GM20431 (cell line): ENCODE measurements around the gene SUCLG1.

Experiments used
- in situ Hi-C: fragments of 300-500 bp; cut with MseI, MboI; formaldehyde crosslinking; loops from one replicate; pipeline ENCODE4 v1.15.0; 2020; ENCODE audit warnings: low sequenced_read_pairs; ENCODE audit not compliant: unreplicated experiment

Gene SUCLG1

DNA sequence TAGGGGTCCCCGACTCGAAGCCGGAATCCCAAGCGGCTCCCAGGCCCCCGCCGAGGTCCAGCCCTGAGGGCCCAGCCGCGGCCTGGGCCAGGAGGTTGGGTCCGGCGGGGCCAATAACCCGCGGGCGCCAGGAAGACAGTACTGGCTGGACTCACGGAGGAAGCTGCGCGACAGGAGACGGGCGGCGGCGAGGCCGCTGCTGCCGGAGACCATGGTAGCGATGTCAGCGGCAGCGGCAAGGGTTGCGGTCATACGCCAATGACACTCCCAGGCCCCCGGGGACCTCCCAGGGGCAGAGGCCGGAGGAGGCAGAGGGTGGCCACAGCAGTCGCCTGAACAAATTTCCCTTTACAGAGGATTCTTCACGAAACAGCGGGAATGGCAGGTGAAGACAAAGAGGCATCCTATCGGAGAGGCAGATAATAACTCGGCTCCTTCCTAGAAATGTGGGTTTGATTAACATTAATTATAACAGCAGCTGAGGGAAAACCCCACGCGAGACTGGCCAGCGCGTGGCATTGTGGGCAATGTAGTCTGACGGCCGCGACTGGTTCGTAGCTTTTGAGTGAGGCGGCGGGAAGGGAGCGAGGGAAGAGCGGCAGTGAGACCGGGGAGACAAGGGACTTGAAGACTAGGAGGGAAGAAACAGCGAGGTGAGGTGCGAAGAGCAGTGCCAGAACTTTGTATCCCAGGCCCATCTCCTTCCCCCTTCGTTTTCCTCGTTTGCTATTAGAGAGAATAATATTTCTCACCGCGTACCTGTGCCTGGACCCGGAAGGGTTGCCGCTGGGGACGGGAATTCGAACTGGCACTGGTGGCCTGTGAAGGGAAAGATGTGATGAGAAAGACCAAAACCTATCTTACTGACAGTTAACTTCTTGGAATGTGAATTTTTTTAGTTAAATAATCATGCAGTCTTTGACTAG is at the start of gene SUCLG1:
Gene SUCLG1, minus strand, starts transcription at position 263 of the 926 bp plus-strand sequence. Its CDS starts 11 bp downstream, at position 252.
- in situ Hi-C loops = no loop called here

DNA sequence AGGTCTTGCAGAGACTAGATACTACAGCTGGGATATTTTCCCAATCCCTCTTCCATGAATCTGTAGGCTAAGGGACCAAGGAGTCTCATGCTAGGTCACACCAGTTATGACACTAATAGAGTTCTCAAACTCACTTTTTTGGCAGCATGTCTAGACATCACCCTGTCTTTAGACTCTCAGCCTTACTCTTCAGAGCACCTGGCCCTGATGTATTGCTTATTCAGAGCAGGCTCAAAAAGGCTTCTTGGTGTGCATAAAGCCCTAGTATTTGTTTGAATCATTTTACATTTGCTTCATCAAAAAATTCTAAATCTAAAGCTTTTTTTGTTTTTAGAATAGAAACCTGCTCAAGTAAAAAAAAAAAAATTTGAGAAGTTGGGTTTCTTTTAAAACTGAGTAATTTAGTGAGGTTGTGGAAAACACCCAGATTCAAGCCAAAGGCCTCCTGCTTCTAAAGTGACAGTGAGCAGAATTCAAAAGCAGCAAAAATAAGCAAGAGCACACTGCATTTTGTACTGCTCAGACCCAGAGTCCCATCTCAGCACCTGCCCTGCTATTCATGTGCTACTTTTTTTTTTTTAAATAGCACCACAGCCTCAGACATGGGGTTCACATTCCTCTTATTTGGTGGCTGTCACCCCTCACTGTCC is 39.2 kb upstream of the SUCLG1 start:
- in situ Hi-C loops = loop anchor here (10.0 to 25.0 kb wide), 2 partner anchors 367 to 789 kb away; no protein-coding TSS in a partner anchor

DNA sequence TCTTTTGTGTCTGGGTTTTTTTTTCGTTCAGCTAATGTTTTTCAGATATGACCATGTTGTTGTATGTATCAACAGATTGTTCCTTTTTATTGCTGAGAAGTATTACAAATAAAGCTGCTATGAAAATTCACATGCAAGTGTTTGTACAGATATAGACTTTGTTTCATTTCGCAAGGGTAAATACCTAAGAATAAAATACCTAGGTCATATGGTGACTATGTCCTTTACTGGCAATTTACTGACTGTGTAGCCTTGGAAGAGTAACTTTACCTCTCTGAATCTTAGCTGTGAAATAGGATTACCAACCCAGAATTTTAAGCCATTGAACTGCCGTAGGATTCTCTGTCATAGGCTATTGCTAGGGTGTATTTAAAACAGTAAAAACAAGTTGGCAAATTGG is 38.2 kb upstream of the SUCLG1 start:
- in situ Hi-C loops = loop anchor here (10.0 to 25.0 kb wide), 2 partner anchors 368 to 790 kb away; no protein-coding TSS in a partner anchor

DNA sequence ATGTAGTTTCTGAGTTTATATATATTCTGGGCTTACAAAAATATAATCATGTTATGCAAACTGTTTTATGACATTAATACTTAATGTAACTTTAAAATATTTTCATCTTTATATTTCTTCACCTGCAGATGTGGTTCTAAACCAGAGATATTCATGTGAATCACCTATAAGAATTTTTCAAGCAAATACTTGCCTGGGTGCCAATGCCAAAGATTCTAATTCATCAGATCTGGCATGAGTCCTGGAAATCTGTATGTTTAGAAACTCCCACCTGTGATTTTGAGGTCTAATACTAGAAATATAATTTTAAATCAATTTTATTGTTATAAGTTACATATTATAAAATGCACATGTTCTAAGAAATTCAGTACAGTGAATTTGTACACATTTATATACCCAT is 37.3 kb upstream of the SUCLG1 start:
- in situ Hi-C loops = loop anchor here (10.0 to 25.0 kb wide), 2 partner anchors 368 to 791 kb away; no protein-coding TSS in a partner anchor

DNA sequence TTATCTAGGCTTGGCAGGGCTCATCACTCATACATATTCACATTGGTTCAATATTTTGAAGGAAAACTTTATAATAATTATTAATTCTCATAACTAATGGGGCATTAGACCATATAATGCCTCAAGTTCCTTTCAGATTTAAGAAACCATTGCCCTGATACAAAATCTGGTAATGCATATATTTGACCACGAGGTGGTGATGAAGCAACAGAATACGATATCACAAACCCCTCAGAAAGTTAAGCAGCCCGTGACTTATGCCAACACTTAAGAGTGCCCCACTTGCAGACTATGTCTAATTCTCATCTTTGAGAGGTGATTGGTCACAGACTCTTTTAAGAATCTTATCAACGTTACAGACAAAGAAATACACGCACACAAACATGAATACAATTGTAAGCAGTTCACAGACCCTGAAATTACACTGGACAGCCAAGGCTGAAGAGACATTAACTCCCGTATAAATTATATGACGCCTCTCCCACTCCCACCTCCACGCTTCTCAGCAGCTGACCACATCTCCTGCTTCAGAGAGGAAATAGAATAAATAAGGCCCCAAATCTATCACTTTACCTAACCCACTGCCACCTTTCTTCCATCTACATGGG is 36.6 kb upstream of the SUCLG1 start:
- in situ Hi-C loops = loop anchor here (10.0 to 25.0 kb wide), 2 partner anchors 369 to 792 kb away; no protein-coding TSS in a partner anchor

DNA sequence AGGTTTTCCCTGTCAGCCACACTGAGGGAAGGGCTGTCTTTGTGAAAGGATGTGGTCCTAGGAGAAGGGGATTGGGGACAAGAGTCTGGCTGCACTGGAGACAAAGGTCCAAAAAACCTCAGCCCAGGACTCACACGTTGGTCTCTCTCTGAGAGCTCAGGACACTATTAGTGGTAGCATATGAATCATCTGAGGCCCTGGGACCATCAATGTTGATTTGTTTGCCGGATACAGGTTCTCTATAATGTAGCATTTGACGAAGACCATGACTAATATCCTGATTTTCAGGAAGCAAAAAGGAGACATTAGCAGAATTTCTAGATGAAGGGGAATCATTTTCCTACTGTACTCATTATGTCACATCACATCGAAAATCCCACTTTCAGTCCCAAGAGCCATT is 35.0 kb upstream of the SUCLG1 start:
- in situ Hi-C loops = loop anchor here (10.0 to 25.0 kb wide), 2 partner anchors 371 to 793 kb away; no protein-coding TSS in a partner anchor

DNA sequence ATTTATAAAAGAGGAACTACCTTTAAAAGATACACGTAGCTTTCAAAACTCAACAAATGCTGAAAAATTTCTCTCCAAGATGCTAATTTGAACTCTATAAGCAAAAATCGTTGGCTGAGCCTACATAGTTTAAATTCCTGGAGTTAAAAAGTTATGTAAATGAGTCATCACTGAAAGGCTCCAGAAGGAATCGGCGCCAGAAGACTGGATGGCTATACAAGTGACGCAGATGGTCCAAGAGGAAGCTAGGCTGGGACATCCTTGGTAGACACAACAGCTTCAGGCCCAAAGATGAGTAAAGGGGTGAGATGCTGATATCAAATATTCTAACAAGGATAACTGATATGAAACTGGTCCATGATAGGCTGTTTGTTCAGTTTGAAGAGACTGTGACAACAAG is 34.4 kb upstream of the SUCLG1 start:
- in situ Hi-C loops = loop anchor here (10.0 to 25.0 kb wide), 2 partner anchors 371 to 794 kb away; no protein-coding TSS in a partner anchor

DNA sequence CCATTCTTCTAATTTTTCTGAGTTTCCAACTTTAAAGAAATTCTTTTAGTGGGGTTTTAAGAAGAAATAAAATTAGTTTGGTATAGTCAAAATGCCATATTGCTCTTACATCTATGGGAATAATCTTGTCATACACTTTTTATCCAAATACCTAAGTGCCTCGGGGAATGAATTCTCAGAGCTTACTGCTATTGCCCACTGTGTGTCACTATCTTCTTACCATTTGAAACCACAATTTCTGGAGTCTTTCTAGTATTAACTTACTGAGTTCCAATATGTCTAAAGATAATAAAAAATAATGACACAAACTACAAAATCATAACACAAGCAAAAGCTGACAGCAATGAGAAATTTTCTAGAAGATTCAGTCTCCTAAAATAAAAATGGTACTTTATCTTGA is 33.5 kb upstream of the SUCLG1 start:
- in situ Hi-C loops = loop anchor here (10.0 to 25.0 kb wide), 2 partner anchors 372 to 795 kb away; no protein-coding TSS in a partner anchor

DNA sequence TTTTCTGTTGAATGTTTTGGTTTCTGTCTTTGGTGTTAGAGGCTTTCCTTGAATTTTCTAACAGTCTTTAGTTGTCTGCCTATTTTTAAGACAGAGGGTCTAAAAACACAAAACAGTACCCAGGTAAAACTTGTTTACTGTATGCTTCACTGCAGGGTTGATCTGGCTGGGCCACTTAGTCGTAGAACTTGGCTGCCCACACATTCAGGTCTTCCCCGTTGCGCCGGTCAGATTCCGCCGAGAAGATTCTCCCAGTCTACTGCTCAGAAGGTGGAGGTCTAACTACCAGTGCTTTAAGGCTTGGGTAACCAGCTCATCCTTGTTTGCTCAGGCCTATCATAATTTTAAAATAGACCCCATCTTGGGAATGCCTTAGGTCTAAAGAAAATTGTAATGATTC is 32.7 kb upstream of the SUCLG1 start:
- in situ Hi-C loops = loop anchor here (10.0 to 25.0 kb wide), 2 partner anchors 373 to 796 kb away; no protein-coding TSS in a partner anchor

DNA sequence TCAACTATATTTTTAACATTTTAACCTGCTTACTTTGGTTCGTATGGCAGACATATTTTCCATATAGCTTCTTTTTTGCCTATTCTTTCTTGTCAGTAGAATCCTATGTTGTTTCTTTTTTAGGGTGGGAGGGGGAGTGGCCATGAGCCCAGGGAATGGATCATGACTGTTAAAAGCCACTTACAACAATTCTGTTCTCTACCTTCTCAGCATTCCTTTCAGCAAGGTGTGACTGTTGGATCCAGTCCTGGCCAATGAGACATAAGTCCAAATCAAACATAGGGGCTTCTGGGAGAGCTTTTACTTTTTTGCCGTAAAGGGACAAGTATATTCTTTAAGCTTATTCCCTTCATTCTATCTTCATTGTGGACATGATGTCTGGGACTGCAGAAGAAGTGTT is 32.2 kb upstream of the SUCLG1 start:
- in situ Hi-C loops = loop anchor here (10.0 to 25.0 kb wide), 2 partner anchors 374 to 796 kb away; no protein-coding TSS in a partner anchor

DNA sequence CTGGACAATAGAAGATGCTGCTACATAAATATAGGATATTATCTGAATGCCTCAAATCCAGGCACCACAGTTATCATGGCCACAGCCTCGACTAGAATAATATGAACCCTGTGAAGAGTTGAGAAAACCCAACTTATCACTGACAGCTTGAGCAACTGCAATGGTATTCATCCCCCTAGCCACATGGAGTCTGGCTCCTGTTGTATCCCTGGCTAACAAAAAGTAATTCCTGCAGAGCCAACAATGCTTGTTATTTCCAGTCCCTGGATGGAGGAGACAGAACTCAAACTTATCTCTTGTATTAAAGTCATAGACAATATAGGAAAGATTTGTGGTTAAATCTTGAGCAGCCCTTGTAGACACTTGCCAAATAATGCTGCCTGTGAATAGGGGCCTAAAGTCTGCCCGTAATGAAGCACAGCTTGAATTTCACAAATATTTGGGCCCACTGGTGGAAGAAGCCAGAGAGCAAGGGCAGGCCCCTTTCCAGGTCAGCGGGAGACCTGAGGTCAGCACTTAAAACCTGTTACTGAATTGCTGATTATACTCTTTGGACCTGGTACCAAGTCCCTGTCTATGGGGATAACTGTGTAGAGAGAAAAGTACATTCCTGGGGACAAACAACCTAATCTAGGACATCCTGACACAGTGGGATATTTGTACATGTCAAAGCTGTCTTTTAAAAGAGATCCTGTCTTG is 28.4 kb upstream of the SUCLG1 start:
- in situ Hi-C loops = loop anchor here (25.0 kb wide), 1 partner anchor 800 kb away; no protein-coding TSS in a partner anchor

DNA sequence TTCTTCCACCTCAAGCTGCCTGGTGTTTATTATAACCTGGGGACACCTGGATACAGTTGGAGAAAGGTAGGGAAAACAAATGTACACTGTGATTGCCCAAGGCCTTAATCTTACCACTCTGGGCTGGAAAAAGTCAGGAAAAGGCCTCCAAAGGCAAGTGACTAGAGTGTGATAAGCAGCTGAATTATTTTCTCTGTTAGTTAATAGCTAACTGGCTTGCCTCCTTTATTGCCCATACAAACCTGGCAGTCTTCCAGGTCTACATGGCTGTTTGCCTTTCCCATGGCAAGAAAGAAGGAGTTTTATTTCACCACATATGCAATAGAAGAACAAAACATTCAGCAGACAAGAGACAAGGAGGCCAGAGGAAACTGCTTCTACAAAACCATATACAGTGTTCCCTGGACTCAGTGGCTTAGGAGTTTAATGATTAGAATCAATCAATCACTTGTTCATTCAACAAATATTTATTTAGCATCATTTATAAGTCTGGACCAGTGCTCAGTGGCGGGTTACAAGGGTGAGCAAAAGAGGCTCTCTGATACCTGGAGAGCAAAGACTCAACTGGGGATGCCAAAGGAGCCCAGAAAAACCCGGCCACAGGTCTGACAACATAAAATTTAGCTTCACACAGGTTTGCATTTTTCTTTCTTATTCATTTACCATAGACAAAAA is 27.5 kb upstream of the SUCLG1 start:
- in situ Hi-C loops = loop anchor here (25.0 kb wide), 1 partner anchor 801 kb away; no protein-coding TSS in a partner anchor

DNA sequence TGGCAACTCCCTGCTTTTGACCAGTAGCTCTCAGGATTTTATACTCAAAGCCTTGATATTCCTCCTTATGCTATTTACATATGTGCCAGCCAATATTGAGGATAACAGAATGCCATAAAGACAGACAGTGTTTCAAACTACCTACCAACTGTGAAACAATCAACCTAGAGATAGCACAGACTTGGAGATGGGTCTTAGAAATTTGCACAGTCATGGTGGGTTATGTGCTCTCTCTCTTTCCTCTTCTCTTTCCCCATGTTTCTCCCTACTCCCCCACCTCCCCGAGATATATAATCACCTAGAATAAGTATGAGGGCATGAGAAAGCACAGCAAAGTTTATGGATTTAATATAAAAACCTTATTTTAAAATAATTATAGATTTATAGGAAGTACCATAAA is 24.2 kb upstream of the SUCLG1 start:
- in situ Hi-C loops = loop anchor here (25.0 kb wide), 1 partner anchor 804 kb away; no protein-coding TSS in a partner anchor

DNA sequence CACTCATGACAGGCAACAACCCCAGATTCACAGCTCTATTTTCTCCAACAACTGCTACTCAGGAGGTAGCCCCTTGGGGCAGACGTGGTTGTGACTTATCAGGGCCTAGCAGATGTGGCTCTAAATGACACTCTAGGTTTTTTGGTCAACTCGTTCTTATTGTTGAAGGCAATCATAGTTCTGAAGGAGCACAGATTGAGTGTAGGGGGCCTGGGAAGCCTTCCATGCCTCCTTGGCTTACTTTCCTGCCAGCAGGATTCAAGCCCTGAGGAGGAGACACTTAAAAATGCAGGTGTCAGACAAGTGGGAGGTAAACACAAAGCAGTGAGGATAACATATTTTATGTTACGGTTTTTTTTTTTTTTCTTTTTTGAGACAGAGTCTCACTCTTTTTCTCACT is 23.5 kb upstream of the SUCLG1 start:
- in situ Hi-C loops = loop anchor here (25.0 kb wide), 1 partner anchor 805 kb away; no protein-coding TSS in a partner anchor

DNA sequence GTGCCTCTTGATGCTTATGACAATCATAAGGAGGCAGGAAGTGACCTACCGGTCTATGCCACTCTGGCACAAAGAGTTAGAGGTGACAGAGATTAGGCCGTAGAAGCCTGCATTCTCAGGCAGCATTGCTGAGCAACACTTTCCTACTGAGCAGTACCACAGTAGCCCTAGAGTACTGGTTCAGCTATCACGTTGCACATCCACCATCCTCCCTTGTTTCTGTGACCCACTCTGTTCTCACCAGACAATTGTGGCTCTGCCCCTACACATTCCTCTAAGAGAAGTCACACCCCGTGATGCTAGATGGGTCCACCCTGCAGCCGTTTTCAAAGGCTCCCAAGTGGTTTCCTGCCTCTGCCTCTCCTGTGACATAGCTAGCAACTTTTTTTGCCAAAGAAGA is 22.6 kb upstream of the SUCLG1 start:
- in situ Hi-C loops = loop anchor here (25.0 kb wide), 1 partner anchor 806 kb away; no protein-coding TSS in a partner anchor

DNA sequence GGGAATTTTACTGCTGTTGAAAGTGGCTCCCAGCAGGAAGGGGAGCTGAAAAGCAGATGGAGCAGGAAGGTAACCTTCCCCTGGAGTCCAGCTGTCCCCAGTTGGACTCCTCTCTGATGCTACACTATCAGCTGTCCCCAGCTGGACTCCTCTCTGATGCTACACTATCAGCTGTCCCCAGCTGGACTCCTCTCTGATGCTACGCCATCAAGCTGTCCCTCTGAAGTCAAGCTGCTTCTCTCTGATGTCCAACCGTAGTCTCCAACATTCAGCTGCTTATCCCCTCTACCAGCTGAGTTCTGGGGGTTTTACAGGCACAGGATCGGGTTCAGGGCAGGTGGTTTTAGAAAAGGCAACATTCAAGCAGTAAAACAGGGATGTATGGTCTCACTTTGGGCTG is 19.8 kb upstream of the SUCLG1 start:
- in situ Hi-C loops = loop anchor here (25.0 kb wide), 1 partner anchor 808 kb away; no protein-coding TSS in a partner anchor

DNA sequence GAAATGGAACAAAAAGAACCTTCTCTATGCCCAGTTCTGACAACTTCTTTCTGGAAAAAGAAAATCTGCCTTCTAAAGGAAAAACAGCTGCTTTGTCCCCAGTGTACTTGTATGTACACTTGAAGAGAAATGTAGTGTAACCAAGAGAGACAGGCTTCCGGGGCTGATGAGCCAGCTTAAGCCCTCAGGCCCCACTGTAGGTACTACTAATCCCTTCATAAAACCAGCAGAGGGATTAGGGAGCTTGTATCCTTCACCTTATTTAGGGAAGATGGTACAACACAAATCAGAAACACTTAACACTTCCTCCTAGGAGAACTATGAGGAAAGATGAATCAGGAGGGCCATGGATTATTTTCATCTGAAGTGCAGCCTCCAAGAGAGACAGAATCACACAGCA is 18.8 kb upstream of the SUCLG1 start:
- in situ Hi-C loops = loop anchor here (25.0 kb wide), 1 partner anchor 809 kb away; no protein-coding TSS in a partner anchor

DNA sequence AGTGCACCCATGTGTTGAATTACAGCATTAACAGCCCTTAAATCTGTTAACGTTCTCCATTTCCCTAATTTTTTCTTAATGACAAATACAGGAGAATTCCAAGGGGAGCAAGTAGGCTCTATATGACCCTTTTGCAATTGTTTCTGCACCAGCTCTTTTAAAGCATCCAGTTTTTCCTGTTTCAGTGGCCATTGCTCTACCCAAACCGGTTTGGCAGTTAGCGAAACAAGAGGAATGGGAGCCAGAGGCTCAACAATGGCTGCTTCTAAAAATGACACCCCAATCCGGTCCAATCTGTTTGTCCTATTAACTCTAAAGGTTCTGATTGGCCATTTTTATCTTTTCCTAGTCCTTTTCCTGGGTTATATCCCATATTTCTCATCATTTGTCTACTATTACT is 15.1 kb upstream of the SUCLG1 start:
- in situ Hi-C loops = no loop called here
